Breast epithelium (tissue), 4 donors: ENCODE measurements around the gene GLRA3. TPM values are rescaled to one million over a fixed set of nuclear protein-coding genes. Genes with fewer than 3 reads are reported as not detected.

ENCODE experiments used
- DNase-seq, 2 donors: peaks; one replicate each; pipeline ENCODE4 v3.0.0-alpha.2; 2019; ENCODE audit warnings: low spot score in 2 of 2
- H3K27ac ChIP-seq, 2 donors: fragments of 200-600 bp; sonication (generic) in 1 of 2; one replicate each; pipeline ENCODE4 v1.5.1; 2016 to 2019; ENCODE audit warnings: mild to moderate bottlenecking in 1 of 2
- H3K27me3 ChIP-seq, 2 donors: fragments of 200-600 bp; sonication (generic) in 1 of 2; one replicate each; pipeline versions ENCODE4 v1.5.1 to v1.6.0; 2017 to 2019; ENCODE audit warnings: control low read depth in 1 of 2, mild to moderate bottlenecking in 1 of 2
- H3K36me3 ChIP-seq: fragments of 200-600 bp; one replicate; pipeline ENCODE4 v1.5.1; 2019
- H3K4me1 ChIP-seq, 2 donors: fragments of 200-600 bp; sonication (generic); one replicate each; pipeline ENCODE4 v1.5.1; 2016 to 2019; ENCODE audit warnings: control low read depth in 1 of 2
- H3K4me3 ChIP-seq, 3 donors: fragments of 200-600 bp; sonication (generic); 1 replicate in 2 of 3; 2 replicates in 1 of 3; pipeline ENCODE4 v1.5.1; 2016 to 2019; ENCODE audit warnings: mild to moderate bottlenecking in 3 of 3, moderate library complexity in 2 of 3
- H3K9me3 ChIP-seq, 2 donors: fragments of 200-600 bp; sonication (generic) in 1 of 2; one replicate each; pipeline ENCODE4 v1.5.1; 2016 to 2019; ENCODE audit warnings: control low read depth in 1 of 2
- POLR2A ChIP-seq: fragments of 450-650 bp; IDR thresholded peaks from one replicate; pipeline ENCODE4 v1.6.1; 2016; ENCODE audit warnings: antibody characterized with exemption, mild to moderate bottlenecking, moderate library complexity
- POLR2AphosphoS5 ChIP-seq, 3 donors: sonication (generic); formaldehyde crosslinking; IDR thresholded peaks; one replicate each; pipeline ENCODE4 v1.6.1; 2017; ENCODE audit warnings: antibody characterized with exemption in 3 of 3
- intact Hi-C: fragments of 100-400 bp; cut with DNase I; formaldehyde crosslinking; loops from one replicate; pipeline ENCODE4 v1.15.1; 2023; ENCODE audit warnings: low total_unique reads
- total RNA-seq, 3 donors: library from RNA; depleted of rRNA; stranded (reverse); fragments of >200 nt; gene quantifications; one replicate each; pipeline ENCODE4 v1.1.0, GENCODE V29; 2016
- TF ChIP-seq, protein P1 (sequence below), 3 donors: fragments of 450-650 bp; IDR thresholded peaks; one replicate each; pipeline ENCODE4 v1.5.1; 2016 to 2017; ENCODE audit warnings: antibody characterized with exemption in 3 of 3, mild to moderate bottlenecking in 3 of 3, moderate library complexity in 3 of 3

GLRA3 gene
- total RNA-seq, 3 donors from 2014 or later, result 0.16 to 54.7 (median 9.1) TPM

DNA sequence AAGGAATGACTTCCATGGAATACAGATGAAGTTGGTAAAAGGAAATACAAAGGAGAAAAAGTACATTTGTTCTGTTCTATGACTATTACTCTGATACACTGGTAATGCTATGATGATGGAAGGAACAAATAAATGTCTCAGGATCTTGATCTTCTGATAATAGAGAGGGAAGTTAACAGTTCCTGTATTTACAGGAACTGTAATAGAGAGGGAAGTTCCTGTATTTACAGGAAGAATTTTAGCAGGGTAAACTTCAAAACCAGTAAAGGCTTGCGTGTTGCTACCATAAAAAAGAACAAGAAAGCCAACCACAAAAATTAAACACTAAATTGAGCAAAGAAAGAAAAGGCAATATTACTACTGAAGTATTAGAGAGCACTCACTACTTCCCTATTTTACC is 215.1 kb downstream of the GLRA3 start:
- no peaks in the 10 kb centered on the region for H3K36me3 ChIP-seq
- no peaks in the 10 kb centered on the region for H3K27me3 ChIP-seq
- no peak overlapping the region for H3K27ac ChIP-seq

DNA sequence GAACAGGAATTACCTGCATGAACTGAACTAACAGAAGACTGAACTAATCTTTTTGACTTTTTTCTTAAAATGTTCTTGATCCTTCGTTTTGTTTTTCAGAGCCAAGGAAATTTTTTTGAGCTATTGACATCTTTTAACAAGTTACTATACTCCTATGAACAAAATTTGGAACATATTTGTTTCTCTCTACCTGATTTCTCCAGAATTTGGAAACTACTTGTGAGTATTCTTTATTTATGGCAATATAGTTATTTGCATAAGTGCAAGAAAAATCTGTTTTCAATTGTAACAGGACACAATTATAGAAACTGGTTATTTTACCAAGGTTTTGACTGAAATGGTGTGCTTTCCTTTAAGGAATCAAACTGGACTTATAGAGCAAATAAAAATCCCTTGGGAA is 217.3 kb downstream of the GLRA3 start:
- intact Hi-C loops, result no loop called here
- H3K4me3 ChIP-seq, result no peak overlapping the region
- TF ChIP-seq POLR2A (no peak), POLR2AphosphoS5 (IDR thresholded peaks at IDR 0.05) (no peak)
- TF ChIP-seq, protein P1, sequence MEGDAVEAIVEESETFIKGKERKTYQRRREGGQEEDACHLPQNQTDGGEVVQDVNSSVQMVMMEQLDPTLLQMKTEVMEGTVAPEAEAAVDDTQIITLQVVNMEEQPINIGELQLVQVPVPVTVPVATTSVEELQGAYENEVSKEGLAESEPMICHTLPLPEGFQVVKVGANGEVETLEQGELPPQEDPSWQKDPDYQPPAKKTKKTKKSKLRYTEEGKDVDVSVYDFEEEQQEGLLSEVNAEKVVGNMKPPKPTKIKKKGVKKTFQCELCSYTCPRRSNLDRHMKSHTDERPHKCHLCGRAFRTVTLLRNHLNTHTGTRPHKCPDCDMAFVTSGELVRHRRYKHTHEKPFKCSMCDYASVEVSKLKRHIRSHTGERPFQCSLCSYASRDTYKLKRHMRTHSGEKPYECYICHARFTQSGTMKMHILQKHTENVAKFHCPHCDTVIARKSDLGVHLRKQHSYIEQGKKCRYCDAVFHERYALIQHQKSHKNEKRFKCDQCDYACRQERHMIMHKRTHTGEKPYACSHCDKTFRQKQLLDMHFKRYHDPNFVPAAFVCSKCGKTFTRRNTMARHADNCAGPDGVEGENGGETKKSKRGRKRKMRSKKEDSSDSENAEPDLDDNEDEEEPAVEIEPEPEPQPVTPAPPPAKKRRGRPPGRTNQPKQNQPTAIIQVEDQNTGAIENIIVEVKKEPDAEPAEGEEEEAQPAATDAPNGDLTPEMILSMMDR (IDR thresholded peaks at IDR 0.05), result no peak

More for the DNA sequence above, 215.1 kb downstream of the GLRA3 start:
- Histone ChIP-seq H3K4me3 (no peak overlapping the region), H3K4me1 (no peaks in the 10 kb centered on the region), H3K9me3 (peaks cover 3 to 12% of the 10 kb centered on the region in 2 donors)
- DNase-seq, result no peak
- intact Hi-C loops, result loop anchor here (1.0 kb wide), 1 partner anchor 9 kb away; no protein-coding TSS in a partner anchor
- TF ChIP-seq POLR2A, result no peak
- no peak for TF ChIP-seq POLR2AphosphoS5 (IDR thresholded peaks at IDR 0.05)
- TF ChIP-seq, protein P1 (IDR thresholded peaks at IDR 0.05), result no peak

DNA sequence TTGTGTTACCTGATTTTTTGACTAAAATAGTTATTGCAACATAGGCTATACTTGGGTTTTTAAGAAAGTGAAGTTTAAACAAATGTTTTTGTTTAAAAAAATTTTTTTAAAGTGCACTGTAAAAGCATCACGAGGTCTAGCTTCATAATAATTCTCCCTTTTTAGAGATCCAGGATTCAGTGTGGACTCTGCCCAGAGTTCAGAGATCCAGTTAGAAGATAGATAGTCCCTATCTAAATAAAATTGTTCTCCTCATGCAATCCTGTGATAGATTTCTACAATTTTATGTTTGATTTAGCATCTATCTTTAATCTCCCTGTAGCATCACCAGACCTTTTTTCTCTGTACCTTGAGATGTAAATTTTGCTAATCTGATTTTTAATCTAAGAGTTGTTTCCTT is 221.3 kb downstream of the GLRA3 start:
- H3K9me3 ChIP-seq, result peaks cover 3 to 12% of the 10 kb centered on the region in 2 donors
- intact Hi-C loops, result no loop called here
- no peaks in the 10 kb centered on the region for H3K4me1 ChIP-seq
- DNase-seq, result no peak
- no peak overlapping the region for H3K27ac ChIP-seq
- H3K36me3 ChIP-seq, result no peaks in the 10 kb centered on the region
- TF ChIP-seq POLR2A (no peak), POLR2AphosphoS5 (IDR thresholded peaks at IDR 0.05) (no peak)
- TF ChIP-seq, protein P1 (IDR thresholded peaks at IDR 0.05), result no peak
- no peak overlapping the region for H3K4me3 ChIP-seq
- H3K27me3 ChIP-seq, result no peaks in the 10 kb centered on the region

More for the DNA sequence above, 217.3 kb downstream of the GLRA3 start:
- Histone ChIP-seq H3K27me3 (no peaks in the 10 kb centered on the region), H3K36me3 (no peaks in the 10 kb centered on the region), H3K9me3 (peaks cover 3 to 12% of the 10 kb centered on the region in 2 donors), H3K27ac (no peak overlapping the region), H3K4me1 (no peaks in the 10 kb centered on the region)
- no peak for DNase-seq

DNA sequence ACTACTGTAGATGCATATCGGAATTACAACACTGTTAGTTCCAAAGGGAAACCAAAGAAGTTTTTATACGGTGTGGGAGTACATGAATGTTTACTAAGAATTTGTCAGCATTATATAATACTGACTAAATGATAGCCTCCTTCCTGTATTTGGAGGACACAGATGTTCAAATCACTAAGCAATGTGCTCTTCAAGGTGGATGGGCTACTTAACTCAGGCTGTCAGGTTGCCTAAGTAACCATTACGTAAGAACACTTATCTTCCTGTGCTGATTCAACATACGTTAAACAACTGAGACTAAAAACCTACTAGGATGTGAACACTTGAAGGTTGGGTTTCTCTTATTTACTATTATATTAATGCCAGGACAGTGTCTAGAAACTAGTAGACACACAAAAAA is 224.8 kb downstream of the GLRA3 start:
- H3K4me1 ChIP-seq, result no peaks in the 10 kb centered on the region
- H3K36me3 ChIP-seq, result no peaks in the 10 kb centered on the region
- no peak for TF ChIP-seq POLR2A
- TF ChIP-seq, protein P1 (IDR thresholded peaks at IDR 0.05), result no peak
- no peak for TF ChIP-seq POLR2AphosphoS5 (IDR thresholded peaks at IDR 0.05)
- no peak for DNase-seq
- H3K9me3 ChIP-seq, result no peaks in the 10 kb centered on the region
- no peak overlapping the region for H3K4me3 ChIP-seq
- H3K27me3 ChIP-seq, result no peaks in the 10 kb centered on the region
- intact Hi-C loops, result no loop called here
- no peak overlapping the region for H3K27ac ChIP-seq

DNA sequence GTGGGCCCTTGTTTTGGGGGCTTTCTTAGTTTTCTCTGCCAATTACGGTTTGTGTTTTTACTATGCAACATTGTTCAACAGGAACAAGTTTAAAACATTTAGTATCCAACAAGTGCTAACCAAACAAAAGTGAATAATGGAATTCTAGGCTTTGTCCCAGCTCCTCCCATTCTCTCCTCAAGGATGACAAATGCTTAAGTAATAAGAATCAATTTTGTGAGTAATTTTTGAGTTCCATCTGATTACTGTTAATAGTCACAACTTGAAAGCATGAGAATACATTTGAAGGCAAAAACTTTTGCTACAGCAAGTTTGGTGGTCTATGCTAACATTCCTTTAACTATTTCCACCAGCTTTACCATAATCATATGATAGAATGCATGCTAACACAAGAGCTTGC is 228.7 kb downstream of the GLRA3 start:
- TF ChIP-seq, protein P1 (IDR thresholded peaks at IDR 0.05), result no peak
- TF ChIP-seq POLR2AphosphoS5 (IDR thresholded peaks at IDR 0.05) (no peak), POLR2A (no peak)
- intact Hi-C loops, result no loop called here

More for the DNA sequence above, 228.7 kb downstream of the GLRA3 start:
- DNase-seq, result no peak
- H3K9me3 ChIP-seq, result no peaks in the 10 kb centered on the region
- H3K36me3 ChIP-seq, result no peaks in the 10 kb centered on the region
- H3K27me3 ChIP-seq, result no peaks in the 10 kb centered on the region
- no peak overlapping the region for H3K4me3 ChIP-seq
- no peak overlapping the region for H3K27ac ChIP-seq
- H3K4me1 ChIP-seq, result no peaks in the 10 kb centered on the region
